K562 (cell line): ENCODE data around the gene DCTN1. TPM values are rescaled to one million over a fixed set of nuclear protein-coding genes. Genes with fewer than 3 reads are reported as not detected.

ENCODE experiments used
- ELF1 ChIP-seq: fragments of 200-800 bp; sonication (Bioruptor generic); IDR thresholded peaks from 2 replicates; pipeline ENCODE4 v1.6.1; 2016; ENCODE audit warnings: missing genetic modification characterization, missing compliant biosample characterization
- HDAC3 ChIP-seq: fragments of 450-650 bp; IDR thresholded peaks from 2 replicates; pipeline ENCODE4 v1.6.1; 2018; ENCODE audit warnings: borderline replicate concordance, mild to moderate bottlenecking, moderate library complexity; ENCODE audit not compliant: partially characterized antibody
- IRF2 ChIP-seq: sonication (generic); formaldehyde crosslinking; IDR thresholded peaks from 2 replicates; pipeline ENCODE4 v1.8.1; 2022; ENCODE audit warnings: mild to moderate bottlenecking, missing genetic modification reagents
- PHF8 ChIP-seq: fragments of 200-600 bp; sonication (generic); IDR thresholded peaks from 2 replicates; pipeline ENCODE4 v1.6.1; 2012; ENCODE audit warnings: mixed run types, mild to moderate bottlenecking, inconsistent platforms, low read length, moderate library complexity, borderline replicate concordance
- PML ChIP-seq: IDR thresholded peaks from 2 replicates; pipeline ENCODE4 v1.6.1; 2012; ENCODE audit warnings: low read length, inconsistent platforms
- RBFOX2 ChIP-seq: fragments of 200-400 bp; formaldehyde crosslinking; IDR thresholded peaks from 2 replicates; pipeline ENCODE4 v1.6.1; 2017; ENCODE audit warnings: low read depth, mild to moderate bottlenecking, low read length, moderate library complexity
- REST ChIP-seq, 2 experiments: fragments of 450-650 bp; formaldehyde crosslinking in 1 of 2; IDR thresholded peaks; 2 replicates each; pipeline versions ENCODE4 v1.4.0 to v1.6.1; 2014 to 2020; ENCODE audit warnings: mild to moderate bottlenecking in 2 of 2, borderline replicate concordance in 1 of 2, low read depth in 1 of 2
- SAFB ChIP-seq: fragments of 200-400 bp; formaldehyde crosslinking; IDR thresholded peaks from 2 replicates; pipeline ENCODE4 v1.6.1; 2017; ENCODE audit warnings: low read depth, low read length, borderline replicate concordance
- SRSF3 ChIP-seq: fragments of 200-400 bp; formaldehyde crosslinking; IDR thresholded peaks from 2 replicates; pipeline ENCODE4 v1.6.1; 2016; ENCODE audit warnings: mild to moderate bottlenecking, low read length, moderate library complexity; ENCODE audit not compliant: insufficient read depth
- TCF7 ChIP-seq: sonication (generic); IDR thresholded peaks from 2 replicates; pipeline ENCODE4 v1.6.1; 2016; ENCODE audit warnings: antibody characterized with exemption, borderline replicate concordance
- TOE1 ChIP-seq, 2 experiments: fragments of 450-650 bp in 1 of 2; sonication (generic) in 1 of 2; formaldehyde crosslinking in 1 of 2; IDR thresholded peaks; 2 replicates each; pipeline versions ENCODE4 v1.7.1 to v1.8.0; 2016 to 2022; ENCODE audit warnings: borderline replicate concordance in 2 of 2, mild to moderate bottlenecking in 2 of 2, antibody characterized with exemption in 1 of 2, inconsistent platforms in 1 of 2, low read depth in 1 of 2, missing genetic modification reagents in 1 of 2, moderate library complexity in 1 of 2
- ZBED1 ChIP-seq: IDR thresholded peaks from 2 replicates; pipeline ENCODE4 v1.6.1; 2014
- ZC3H8 ChIP-seq: fragments of 450-650 bp; IDR thresholded peaks from 2 replicates; pipeline ENCODE4 v1.6.1; 2017
- ZFP1 ChIP-seq: fragments of 450-650 bp; formaldehyde crosslinking; IDR thresholded peaks from 2 replicates; pipeline ENCODE4 v1.4.0; 2020; ENCODE audit warnings: mild to moderate bottlenecking, mixed read lengths
- ZNF24 ChIP-seq: fragments of 450-650 bp; IDR thresholded peaks from 2 replicates; pipeline ENCODE4 v1.6.1; 2016
- ZNF431 ChIP-seq: sonication (generic); formaldehyde crosslinking; IDR thresholded peaks from 2 replicates; pipeline ENCODE4 v1.8.0; 2022; ENCODE audit warnings: mild to moderate bottlenecking, missing genetic modification reagents
- ZNF778 ChIP-seq: fragments of 450-650 bp; formaldehyde crosslinking; IDR thresholded peaks from 2 replicates; pipeline ENCODE4 v1.4.0; 2020; ENCODE audit warnings: mild to moderate bottlenecking, moderate library complexity
- polyA plus RNA-seq, 8 experiments: library from polyadenylated mRNA; depleted of rRNA in 4 of 8; stranded (reverse) in 5 of 8; unstranded in 3 of 8; fragments of >200 nt; fragmentation: Nextera tagmentation in 2 of 8; fragmentation: Illumina TruSeq in 1 of 8; extraction: Ambion mirVana in 2 of 8; extraction: Trizol in 1 of 8; gene quantifications; 2 replicates each; pipeline versions ENCODE4 v1.2.1 to v1.2.3, GENCODE V29; 2011 to 2014; ENCODE audit warnings: inconsistent platforms in 1 of 8, missing spikeins in 1 of 8
- total RNA-seq, 7 experiments: library from RNA; depleted of rRNA in 6 of 7; stranded (reverse); fragments of >200 nt in 6 of 7; fragmentation: Illumina TruSeq in 2 of 7; extraction: Trizol in 2 of 7; gene quantifications; 2 replicates each; pipeline versions ENCODE4 v1.2.1 to v1.2.3, GENCODE V29; 2011 to 2021; ENCODE audit warnings: low replicate concordance in 1 of 7
- TF ChIP-seq, protein P1 (sequence below): fragments of 450-650 bp; IDR thresholded peaks from one replicate; pipeline ENCODE4 v1.6.1; 2018; ENCODE audit warnings: mild to moderate bottlenecking, moderate library complexity; ENCODE audit not compliant: partially characterized antibody

The DCTN1 gene
- total and polyA plus RNA-seq, 9 of the 15 experiments (the other 6 are each of a cell fraction or from before 2014, with no cell fraction given): 23.9 to 71.7 (median 45.0) TPM

- TF ChIP-seq ELF1 (no peak), SRSF3 (no peak), TCF7 (no peak), HDAC3 (no peak), ZNF778 (CRISPR knock-in tag) (no peak), RBFOX2 (peak; percentile 65), TOE1 (IDR thresholded peaks at IDR 0.05; ENCODE audit: borderline replicate concordance) (no peak), TOE1 (CRISPR knock-in tag; IDR thresholded peaks at IDR 0.05; ENCODE audit: borderline replicate concordance, low read depth) (no peak), REST (IDR thresholded peaks at IDR 0.05; ENCODE audit: borderline replicate concordance) (no peak), REST (CRISPR knock-in tag; IDR thresholded peaks at IDR 0.05; ENCODE audit: low read depth) (no peak), ZFP1 (CRISPR knock-in tag) (no peak), ZC3H8 (no peak), IRF2 (CRISPR knock-in tag) (no peak), PML (no peak), SAFB (no peak), ZNF431 (no peak), ZBED1 (no peak), PHF8 (peak; percentile 31; the same call in 1 of the 2 replicates), ZNF24 (no peak)
- TF ChIP-seq, protein P1, sequence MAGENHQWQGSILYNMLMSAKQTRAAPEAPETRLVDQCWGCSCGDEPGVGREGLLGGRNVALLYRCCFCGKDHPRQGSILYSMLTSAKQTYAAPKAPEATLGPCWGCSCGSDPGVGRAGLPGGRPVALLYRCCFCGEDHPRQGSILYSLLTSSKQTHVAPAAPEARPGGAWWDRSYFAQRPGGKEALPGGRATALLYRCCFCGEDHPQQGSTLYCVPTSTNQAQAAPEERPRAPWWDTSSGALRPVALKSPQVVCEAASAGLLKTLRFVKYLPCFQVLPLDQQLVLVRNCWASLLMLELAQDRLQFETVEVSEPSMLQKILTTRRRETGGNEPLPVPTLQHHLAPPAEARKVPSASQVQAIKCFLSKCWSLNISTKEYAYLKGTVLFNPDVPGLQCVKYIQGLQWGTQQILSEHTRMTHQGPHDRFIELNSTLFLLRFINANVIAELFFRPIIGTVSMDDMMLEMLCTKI: no peak
Observed at GRCh38 chr2:74421221-74421870, 41.2 kb upstream of the DCTN1 start, which contains the start of the genes C2orf81 and WDR54 (continued).
